Mesenteric fat pad (tissue), 1 donor: Measurements from ENCODE around the gene RTF1. TPM values are rescaled to one million over a fixed set of nuclear protein-coding genes. Genes with fewer than 3 reads are reported as not detected.

Source experiments
- DNase-seq: peaks from one replicate; pipeline ENCODE4 v3.0.0-alpha.2; 2020; ENCODE audit warnings: low spot score
- total RNA-seq: library from RNA; stranded (reverse); fragmentation: NEBNext Ultra II Directional; extraction: Animal tissue kit (Norgen Biotek cat#: 25700); gene quantifications from one replicate; pipeline ENCODE4 v1.2.1, GENCODE V29; 2021
- donor health status: DM: yes; HTN: yes; CAD: no.

Gene RTF1
- total RNA-seq, 1 donor from 2014 or later, result 26.8 TPM

GRCh38 chr15:41502795-41503668 is 86.1 kb downstream of the RTF1 start:
- no peak for DNase-seq

- DNase-seq, result no peak
Observed at GRCh38 chr15:41503669-41504010, 86.7 kb downstream of the RTF1 start.

GRCh38 chr15:41504751-41505492 is 88.0 kb downstream of the RTF1 start:
- DNase-seq, result no peak

- DNase-seq, result no peak
Observed at GRCh38 chr15:41505776-41506175, 88.9 kb downstream of the RTF1 start.

- no peak for DNase-seq
Observed at GRCh38 chr15:41506796-41507341, 90.0 kb downstream of the RTF1 start.

GRCh38 chr15:41507820-41508290 is 91.0 kb downstream of the RTF1 start:
- DNase-seq, result no peak

- no peak for DNase-seq
Observed at GRCh38 chr15:41510728-41511127, 93.8 kb downstream of the RTF1 start.

- DNase-seq, result no peak
Observed at GRCh38 chr15:41511331-41511898, 94.5 kb downstream of the RTF1 start.

GRCh38 chr15:41511899-41512369 is 95.0 kb downstream of the RTF1 start:
- no peak for DNase-seq

GRCh38 chr15:41512512-41512939 is 95.6 kb downstream of the RTF1 start:
- no peak for DNase-seq

- DNase-seq, result no peak
Observed at GRCh38 chr15:41512940-41513505, 96.1 kb downstream of the RTF1 start.

- no peak for DNase-seq
Observed at GRCh38 chr15:41513506-41514227, 96.8 kb downstream of the RTF1 start, which contains the start of gene LTK. Gene LTK, minus strand, starts transcription at chr15:41513827. Its CDS starts 118 bp downstream, at chr15:41513709.

GRCh38 chr15:41517895-41518449 is 101.1 kb downstream of the RTF1 start:
- no peak for DNase-seq

GRCh38 chr15:41520636-41521035 is 103.7 kb downstream of the RTF1 start:
- DNase-seq, result no peak

GRCh38 chr15:41521614-41522013 is 104.7 kb downstream of the RTF1 start:
- no peak for DNase-seq

- no peak for DNase-seq
Observed at GRCh38 chr15:41523097-41523496, 106.2 kb downstream of the RTF1 start.

GRCh38 chr15:41530363-41530956 is 113.6 kb downstream of the RTF1 start:
- DNase-seq, result no peak
